ENCODE results near the gene ULK3. TPM values are rescaled to one million over a fixed set of nuclear protein-coding genes. Genes with fewer than 3 reads are reported as not detected.

Gene ULK3
- total RNA-seq, 1 donor from 2014 or later = 48.4 TPM

- DNase-seq (ENCODE audit: low read depth, low spot score) = no peak
- H3K4me3 Mint-ChIP-seq = peak overlapping the region; percentile 90
Measured at GRCh38 chr15:74843891-74844299, 939 bp upstream of the ULK3 start.

DNA sequence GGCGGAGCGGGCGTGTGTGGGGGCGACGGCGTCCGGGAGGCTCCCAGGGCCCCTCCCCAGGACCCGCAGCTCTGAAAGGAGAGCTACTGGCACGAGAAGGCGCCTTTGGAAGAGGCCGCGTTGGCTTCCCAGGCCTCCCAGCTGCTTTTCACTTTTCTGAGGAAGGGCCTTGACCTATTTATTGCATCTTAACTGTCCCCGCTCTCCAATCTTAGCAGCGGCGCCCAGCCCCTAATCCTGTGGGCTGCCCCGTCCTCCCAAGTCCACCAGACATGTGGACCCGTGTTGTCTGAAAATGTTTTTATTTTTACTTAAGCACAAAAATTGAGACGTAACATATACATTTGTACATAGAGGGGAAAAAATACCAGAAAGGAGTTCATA lies 481 bp upstream of the ULK3 start:
- Mint-ChIP-seq H3K27me3 (ENCODE audit: low read depth) (no peaks in the 10 kb centered on the region), H3K36me3 (ENCODE audit: low read depth) (peaks cover 4% of the 10 kb centered on the region), H3K4me1 (peaks cover 23% of the 10 kb centered on the region), H3K4me3 (peak overlapping the region; percentile 90), H3K9me3 (no peaks in the 10 kb centered on the region), H3K27ac (ENCODE audit: unreplicated experiment) (peak overlapping the region; percentile 97)
- TF ChIP-seq CTCF (conservative IDR thresholded peaks at IDR 0.05) = no peak
- DNase-seq (ENCODE audit: low read depth, low spot score) = no peak

More at GRCh38 chr15:74843891-74844299, 939 bp upstream of the ULK3 start:
- TF ChIP-seq CTCF (conservative IDR thresholded peaks at IDR 0.05) = no peak
- Mint-ChIP-seq H3K9me3 (no peaks in the 10 kb centered on the region), H3K27ac (ENCODE audit: unreplicated experiment) (no peak overlapping the region), H3K27me3 (ENCODE audit: low read depth) (no peaks in the 10 kb centered on the region), H3K36me3 (ENCODE audit: low read depth) (peaks cover 7% of the 10 kb centered on the region), H3K4me1 (peaks cover 23% of the 10 kb centered on the region)

GRCh38 chr15:74841891-74842373 lies 1.0 kb downstream of the ULK3 start:
- Mint-ChIP-seq H3K4me1 (peaks cover 23% of the 10 kb centered on the region), H3K4me3 (peak overlapping the region; percentile 96), H3K9me3 (no peaks in the 10 kb centered on the region), H3K27me3 (ENCODE audit: low read depth) (no peaks in the 10 kb centered on the region), H3K36me3 (ENCODE audit: low read depth) (no peaks in the 10 kb centered on the region), H3K27ac (ENCODE audit: unreplicated experiment) (peak overlapping the region; percentile 67)
- no peak for TF ChIP-seq CTCF (conservative IDR thresholded peaks at IDR 0.05)
- no peak for DNase-seq (ENCODE audit: low read depth, low spot score)

- DNase-seq (ENCODE audit: low read depth, low spot score) = no peak
- Mint-ChIP-seq H3K9me3 (no peaks in the 10 kb centered on the region), H3K4me3 (peak overlapping the region; percentile 96), H3K27me3 (ENCODE audit: low read depth) (no peaks in the 10 kb centered on the region), H3K36me3 (ENCODE audit: low read depth) (no peaks in the 10 kb centered on the region), H3K27ac (ENCODE audit: unreplicated experiment) (peak overlapping the region; percentile 50), H3K4me1 (peaks cover 23% of the 10 kb centered on the region)
- no peak for TF ChIP-seq CTCF (conservative IDR thresholded peaks at IDR 0.05)
Measured at GRCh38 chr15:74840851-74841775, 1.8 kb downstream of the ULK3 start.

DNA sequence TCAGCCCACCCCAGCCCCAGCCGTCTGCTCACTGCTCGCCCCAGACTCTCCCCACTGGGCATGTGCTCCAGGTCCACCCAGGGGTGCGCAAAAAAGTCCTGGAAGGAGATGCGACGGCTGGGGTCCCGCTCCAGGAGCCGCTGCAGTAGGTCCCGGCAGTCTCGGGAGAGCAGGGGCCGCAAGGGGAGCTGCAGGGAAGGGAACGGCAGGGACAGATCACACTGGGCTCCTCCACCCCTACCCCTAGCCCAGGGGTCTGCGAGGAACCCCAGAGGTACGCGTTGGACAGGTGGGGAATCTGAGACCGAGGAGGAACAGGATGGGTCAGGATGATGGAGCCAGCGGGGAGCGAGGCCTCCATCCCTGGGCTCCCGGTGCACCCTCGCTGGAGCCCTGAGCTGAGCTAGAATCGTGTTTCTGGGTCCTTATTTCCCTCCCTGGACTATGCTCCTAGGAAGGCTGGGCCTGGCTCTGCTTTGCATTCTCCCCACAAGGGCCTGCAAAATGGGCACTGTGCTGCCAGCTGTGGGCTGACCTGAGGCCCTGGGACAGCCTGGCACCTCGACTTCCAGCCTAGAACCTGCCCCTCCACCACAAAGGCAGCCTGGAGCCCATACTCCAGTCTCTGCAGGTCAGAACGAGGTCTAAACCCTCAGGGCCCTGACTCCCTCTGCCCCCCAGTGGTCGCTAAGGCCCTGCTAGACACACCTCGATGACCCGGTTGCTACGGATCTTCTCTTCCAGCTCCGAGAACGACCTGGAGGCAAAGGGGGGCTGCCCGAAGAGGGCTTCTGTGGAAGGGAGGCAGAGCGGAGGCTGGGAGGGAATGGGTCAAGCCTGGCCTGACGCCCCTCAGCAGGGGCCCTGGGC lies 3.2 kb downstream of the ULK3 start:
- TF ChIP-seq CTCF (conservative IDR thresholded peaks at IDR 0.05) = no peak
- Mint-ChIP-seq H3K4me3 (peak overlapping the region; percentile 61), H3K27ac (ENCODE audit: unreplicated experiment) (peak overlapping the region; percentile 19), H3K27me3 (ENCODE audit: low read depth) (no peaks in the 10 kb centered on the region), H3K36me3 (ENCODE audit: low read depth) (no peaks in the 10 kb centered on the region), H3K4me1 (peaks cover 27% of the 10 kb centered on the region), H3K9me3 (no peaks in the 10 kb centered on the region)
- no peak for DNase-seq (ENCODE audit: low read depth, low spot score)

Measured in neural crest cell (in vitro differentiated cells).